Colon (tissue), 2 donors: ENCODE measurements around the gene UBAP2.

Experiments used
- FAIRE-seq: peaks from 2 replicates; lab custom pipeline; 2012; peaks lifted over from hg19 to GRCh38; lab: Jason Lieb, UNC
- donor health status: control.
- donor health status: control.

The UBAP2 gene

GRCh38 chr9:34048727-34049629 lies at the start of gene UBAP2:
Gene UBAP2, minus strand, starts transcription at chr9:34048887. Its CDS starts 31,739 bp downstream, at chr9:34017148.
- FAIRE-seq: no peak

DNA sequence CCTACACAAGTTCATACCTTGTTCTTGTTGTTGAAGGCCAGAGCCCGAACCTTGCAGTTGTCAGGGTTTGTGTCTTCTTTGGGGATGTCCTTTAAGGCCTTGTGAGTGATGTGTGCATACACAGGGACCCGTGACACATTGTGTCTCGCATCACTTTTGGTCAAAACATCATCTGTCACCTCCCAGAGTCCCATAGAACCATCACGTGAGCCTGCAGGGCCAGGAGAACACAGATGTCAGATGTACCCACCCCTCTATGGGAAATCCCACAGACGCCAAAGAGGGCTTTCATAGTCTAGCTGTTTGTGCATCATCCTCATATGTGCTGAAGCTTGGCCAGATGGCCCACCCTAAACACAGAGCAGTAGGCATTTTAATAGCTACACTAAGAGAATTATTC lies 49.6 kb upstream of the UBAP2 start:
- no peak for FAIRE-seq

GRCh38 chr9:34097865-34098264 lies 49.2 kb upstream of the UBAP2 start:
- FAIRE-seq: no peak

GRCh38 chr9:34096751-34097150 lies 48.1 kb upstream of the UBAP2 start:
- no peak for FAIRE-seq

DNA sequence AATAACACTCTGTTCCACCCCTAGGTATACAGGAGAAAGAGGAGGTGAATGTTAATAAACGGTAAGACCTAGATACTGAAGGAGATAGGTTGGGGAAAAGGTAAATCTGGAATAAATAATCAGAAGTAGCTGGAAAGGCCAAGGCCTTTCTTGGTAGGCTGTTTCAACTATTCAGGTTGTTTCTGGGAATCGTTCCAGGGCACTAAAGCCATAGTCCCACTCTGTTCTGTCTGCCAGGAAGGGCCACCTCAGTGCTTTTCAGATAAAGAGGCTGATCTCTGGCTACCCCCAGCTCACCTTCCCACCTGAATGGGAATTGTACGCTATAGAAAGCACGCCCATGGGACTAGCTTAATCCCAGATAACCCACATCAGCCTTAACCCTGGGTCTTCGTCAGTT lies 44.9 kb upstream of the UBAP2 start:
- FAIRE-seq: no peak

- FAIRE-seq: no peak
These were observed 40.6 kb upstream of the UBAP2 start for GRCh38 chr9:34089311-34089710.

DNA sequence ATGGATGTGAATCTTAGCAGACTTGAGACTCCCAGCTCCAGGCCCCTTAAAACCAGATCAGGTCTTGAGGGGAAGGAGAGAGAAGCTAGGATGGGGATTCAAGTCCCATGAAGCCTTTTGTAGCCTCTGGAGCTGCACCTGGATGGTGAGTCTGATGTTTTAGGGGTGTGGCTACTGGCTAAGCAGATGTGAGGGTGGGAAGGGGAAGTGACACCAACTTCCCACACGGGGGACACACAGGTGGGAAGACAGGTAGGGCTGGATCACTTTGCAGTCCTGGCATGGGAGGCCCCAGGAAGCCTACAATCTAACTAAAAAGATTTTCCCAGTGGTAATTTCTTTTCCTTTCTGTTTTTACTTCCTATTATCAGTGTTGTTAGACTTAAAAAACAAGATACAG lies 38.7 kb upstream of the UBAP2 start:
- no peak for FAIRE-seq

- FAIRE-seq: no peak
These were observed 38.2 kb upstream of the UBAP2 start for GRCh38 chr9:34086864-34087263.

- FAIRE-seq: no peak
These were observed 37.2 kb upstream of the UBAP2 start for GRCh38 chr9:34085581-34086500.

- FAIRE-seq: no peak
These were observed 35.9 kb upstream of the UBAP2 start for GRCh38 chr9:34084562-34084961.

DNA sequence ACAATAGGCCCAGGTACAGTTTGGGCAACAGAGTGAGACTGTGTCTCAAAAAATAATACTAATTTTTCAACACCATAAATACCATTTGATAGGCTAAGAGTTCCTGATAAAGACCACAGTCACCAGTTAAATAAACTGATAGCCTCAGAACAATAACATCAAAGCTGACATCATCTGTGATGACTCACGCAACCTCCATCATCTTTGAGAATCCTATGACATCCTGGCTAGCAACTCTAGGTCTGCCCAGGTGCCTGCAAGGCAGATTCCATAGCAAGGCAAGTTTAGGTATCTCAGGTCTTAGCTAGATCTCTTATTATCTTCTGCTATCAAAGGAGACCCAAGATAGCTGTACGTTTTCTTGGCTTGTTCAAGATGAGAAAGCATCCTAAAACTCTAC lies 30.5 kb upstream of the UBAP2 start:
- FAIRE-seq: no peak

- no peak for FAIRE-seq
These were observed 24.3 kb upstream of the UBAP2 start for GRCh38 chr9:34072868-34073590.

DNA sequence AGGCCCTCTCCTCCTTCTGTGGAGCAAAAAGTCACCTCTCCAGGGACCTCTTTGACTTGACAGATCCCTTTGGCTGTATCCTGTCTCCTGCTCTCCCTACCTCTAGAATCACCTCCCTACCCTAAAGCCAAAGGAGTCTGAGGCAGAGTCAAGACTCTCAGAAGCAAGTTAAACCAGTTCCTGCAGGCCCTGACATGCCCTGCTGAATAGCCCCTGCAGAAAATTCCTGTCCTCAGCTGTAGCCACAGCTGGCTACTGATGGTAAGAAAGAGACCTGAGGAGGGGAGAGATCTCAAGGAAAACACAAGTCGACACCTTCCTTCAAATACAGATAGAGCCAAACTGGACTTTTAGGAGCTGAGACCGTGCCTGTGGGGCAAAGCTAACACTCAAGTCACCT lies 23.7 kb upstream of the UBAP2 start:
- FAIRE-seq: no peak

GRCh38 chr9:34070606-34071324 lies 22.1 kb upstream of the UBAP2 start:
- FAIRE-seq: no peak

- FAIRE-seq: no peak
These were observed 21.1 kb upstream of the UBAP2 start for GRCh38 chr9:34069831-34070230.

DNA sequence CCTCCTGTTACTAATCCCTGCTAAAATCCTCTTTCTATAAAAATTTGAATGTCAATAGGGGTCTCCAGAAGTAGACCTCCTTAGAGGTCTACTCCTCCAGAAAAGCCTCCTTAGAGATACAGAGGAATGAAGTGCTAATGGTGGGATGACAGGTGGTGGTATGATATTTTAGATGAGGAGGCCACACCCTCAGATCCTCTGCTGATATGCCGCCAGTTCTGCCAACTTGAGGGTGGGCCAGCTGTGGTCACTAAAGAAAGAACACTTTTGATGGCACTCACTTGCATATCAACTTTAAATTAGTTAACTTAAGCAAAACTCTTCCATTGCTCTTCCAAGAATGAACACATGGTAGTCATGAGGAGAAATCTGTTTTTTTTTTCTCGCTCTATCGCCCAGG lies 16.9 kb upstream of the UBAP2 start:
- FAIRE-seq: no peak

GRCh38 chr9:34059954-34060353 lies 11.3 kb upstream of the UBAP2 start:
- no peak for FAIRE-seq

DNA sequence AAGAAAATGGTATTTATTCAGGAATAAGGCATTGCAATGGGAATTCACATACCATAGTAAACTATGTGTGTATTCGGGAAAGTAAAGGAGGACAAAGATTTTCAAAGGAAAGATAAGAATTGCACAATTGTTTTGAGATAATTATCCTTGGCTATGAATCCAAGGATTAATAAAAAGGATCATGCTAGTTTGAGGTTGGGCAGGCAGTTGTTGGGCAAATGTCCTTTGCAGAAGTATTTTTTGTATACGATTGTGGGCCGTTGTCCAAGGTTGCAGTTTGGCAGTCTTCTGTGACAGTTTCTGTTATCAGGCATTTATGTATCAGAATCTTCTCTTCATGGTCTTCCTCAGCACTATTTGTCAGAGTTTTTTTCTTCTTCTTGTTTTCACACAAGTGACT lies 10.6 kb upstream of the UBAP2 start:
- no peak for FAIRE-seq

DNA sequence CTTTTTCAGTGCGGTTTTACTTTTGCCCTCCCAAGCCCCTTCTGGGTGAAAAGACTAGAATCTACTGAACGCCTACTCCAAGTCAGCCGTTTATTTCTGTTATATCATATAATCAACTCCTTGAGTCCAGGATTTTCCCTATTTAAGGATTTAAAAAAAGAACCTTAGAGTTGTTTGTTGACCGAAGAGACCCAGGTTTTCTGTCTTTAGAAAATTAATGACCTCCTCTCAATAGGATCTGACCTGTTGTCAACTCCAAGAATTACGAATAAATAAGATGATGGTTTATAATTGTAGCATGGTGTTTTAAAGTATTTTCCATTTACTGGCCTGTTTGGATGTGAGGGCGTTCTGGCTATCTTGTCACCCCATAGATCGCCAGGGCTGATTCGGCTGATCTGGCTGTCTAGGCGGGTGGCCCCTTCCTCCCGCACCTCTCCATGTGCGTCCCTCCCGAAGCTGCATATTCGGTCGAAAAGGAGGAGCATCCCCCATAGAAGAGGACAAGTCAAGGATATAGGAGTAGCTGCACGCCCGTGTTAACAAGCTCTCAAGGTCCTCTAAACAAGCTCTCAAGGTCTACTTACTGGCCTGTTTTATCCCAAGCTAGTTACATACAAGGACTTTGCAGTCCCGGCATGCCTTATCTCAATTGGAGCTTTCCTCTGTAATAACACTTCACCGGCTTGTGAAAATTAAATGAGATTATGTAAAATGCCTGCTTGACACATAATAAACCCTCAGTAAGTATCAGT lies 1.1 kb upstream of the UBAP2 start:
- no peak for FAIRE-seq

DNA sequence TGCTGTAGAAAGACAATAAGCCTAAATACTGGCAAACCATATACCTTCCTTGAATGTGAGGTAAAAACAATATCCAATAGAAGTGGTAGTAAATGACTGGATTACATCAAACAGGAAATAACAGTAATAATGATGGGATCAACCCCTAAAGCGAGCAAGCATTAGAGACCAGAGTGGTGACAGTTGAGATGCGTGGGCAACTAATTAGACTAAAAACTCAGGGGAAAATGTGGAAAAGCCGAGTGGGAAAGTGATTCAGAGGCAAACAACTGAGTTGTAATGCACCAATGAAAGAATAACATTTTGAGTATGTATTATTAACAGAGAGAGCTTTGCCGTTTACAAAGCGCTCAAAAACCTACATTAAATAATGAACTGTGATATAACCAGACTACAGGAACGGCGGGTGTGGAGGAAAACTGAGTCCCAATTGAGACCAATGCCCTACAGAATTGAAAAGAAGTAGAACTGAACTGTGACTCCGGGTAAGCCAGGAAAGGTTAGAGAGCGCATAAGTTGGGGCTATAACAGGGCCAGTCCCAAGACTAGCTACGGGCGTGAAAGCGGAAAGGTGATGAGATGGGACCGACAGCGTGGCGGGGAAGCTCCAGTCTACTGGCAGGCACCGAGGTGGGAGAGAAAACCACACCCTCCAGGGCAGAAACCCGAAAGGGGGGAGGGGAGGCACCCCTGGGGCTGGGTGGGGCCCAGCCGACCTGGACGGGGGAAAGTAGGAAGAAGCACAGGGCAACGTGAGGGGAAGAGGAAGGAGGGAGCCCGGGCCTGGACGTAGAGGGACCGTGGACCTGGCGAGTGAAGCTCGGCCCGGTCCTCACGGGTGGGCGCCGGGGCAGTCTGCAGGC lies 592 bp downstream of the UBAP2 start:
- no peak for FAIRE-seq
